Fibroblast of skin of left quadriceps (primary cell): ENCODE measurements around the gene ARHGAP25.

Experiments
- DNase-seq, 2 experiments: peaks; one replicate each; pipeline ENCODE4 v3.0.0-alpha.2; 2013; ENCODE audit warnings: low read depth in 2 of 2

The ARHGAP25 gene

GRCh38 chr2:68719912-68720311 is 14.7 kb upstream of the ARHGAP25 start:
- no peak for DNase-seq

- no peak for DNase-seq
These were observed 13.9 kb upstream of the ARHGAP25 start for GRCh38 chr2:68720665-68721064.

- DNase-seq = no peak
These were observed 13.0 kb upstream of the ARHGAP25 start for GRCh38 chr2:68721482-68722101.

- DNase-seq = no peak
These were observed 11.9 kb upstream of the ARHGAP25 start for GRCh38 chr2:68722712-68723111.

GRCh38 chr2:68723181-68723580 is 11.4 kb upstream of the ARHGAP25 start:
- DNase-seq = no peak

- DNase-seq = no peak
These were observed 8.5 kb upstream of the ARHGAP25 start for GRCh38 chr2:68726100-68726499.

GRCh38 chr2:68726608-68727367 is 7.8 kb upstream of the ARHGAP25 start:
- no peak for DNase-seq

GRCh38 chr2:68727683-68728375 is 6.8 kb upstream of the ARHGAP25 start:
- no peak for DNase-seq

GRCh38 chr2:68730828-68731227 is 3.8 kb upstream of the ARHGAP25 start:
- DNase-seq = no peak

GRCh38 chr2:68732036-68732932 is 2.3 kb upstream of the ARHGAP25 start:
- DNase-seq = no peak

- DNase-seq = no peak
These were observed 1.2 kb upstream of the ARHGAP25 start for GRCh38 chr2:68733365-68733764.

- no peak for DNase-seq
These were observed 435 bp upstream of the ARHGAP25 start for GRCh38 chr2:68734176-68734575.

GRCh38 chr2:68736086-68736485 is 1.5 kb downstream of the ARHGAP25 start:
- DNase-seq = no peak

- no peak for DNase-seq
These were observed 3.1 kb downstream of the ARHGAP25 start for GRCh38 chr2:68737711-68738110.

- DNase-seq = no peak
These were observed 4.4 kb downstream of the ARHGAP25 start for GRCh38 chr2:68738906-68739594.

GRCh38 chr2:68739595-68740399 is 5.2 kb downstream of the ARHGAP25 start:
- no peak for DNase-seq

GRCh38 chr2:68740400-68740914 is 5.8 kb downstream of the ARHGAP25 start:
- DNase-seq = no peak

GRCh38 chr2:68741238-68741637 is 6.6 kb downstream of the ARHGAP25 start:
- no peak for DNase-seq

- no peak for DNase-seq
These were observed 7.2 kb downstream of the ARHGAP25 start for GRCh38 chr2:68741805-68742306.
